Osteoblast (primary cell): ENCODE measurements around the gene PTPRN2. TPM values are rescaled to one million over a fixed set of nuclear protein-coding genes. Genes with fewer than 3 reads are reported as not detected.
"Not testable (repeated sequence)": the region's sequence is repeated elsewhere in the genome, so short reads cannot be mapped to it uniquely, and the experiment has no call there.

Experiments used
- DNase-seq: peaks from one replicate; pipeline ENCODE4 v3.0.0; 2011; ENCODE audit warnings: low spot score, mixed read lengths; ENCODE audit not compliant: insufficient read length; ENCODE audit errors: missing footprints
- H2AFZ ChIP-seq: 2 replicates; pipeline ENCODE4 v1.6.0; 2011; ENCODE audit warnings: mild to moderate bottlenecking, low read length
- H3K27ac ChIP-seq: 2 replicates; pipeline ENCODE4 v1.5.1; 2011; ENCODE audit warnings: mild to moderate bottlenecking, low read depth, low read length, moderate library complexity
- H3K27me3 ChIP-seq: 2 replicates; pipeline ENCODE4 v1.6.0; 2012; ENCODE audit warnings: mild to moderate bottlenecking, control low read depth, inconsistent platforms, low read length, moderate library complexity; ENCODE audit not compliant: insufficient read depth
- H3K36me3 ChIP-seq: 2 replicates; pipeline ENCODE4 v1.5.1; 2011; ENCODE audit warnings: mild to moderate bottlenecking, low read length, control low read depth, moderate library complexity; ENCODE audit not compliant: insufficient read depth
- H3K4me1 ChIP-seq: 2 replicates; pipeline ENCODE4 v1.5.1; 2011; ENCODE audit warnings: mild to moderate bottlenecking, low read length, control low read depth, moderate library complexity; ENCODE audit not compliant: insufficient read depth
- H3K4me2 ChIP-seq: 2 replicates; pipeline ENCODE4 v1.6.0; 2011; ENCODE audit warnings: mild to moderate bottlenecking, low read length; ENCODE audit not compliant: insufficient read depth
- H3K4me3 ChIP-seq: fragments of 200-600 bp; sonication (generic); 3 replicates; pipeline ENCODE4 v1.5.1; 2012; ENCODE audit warnings: mild to moderate bottlenecking, low read length, inconsistent platforms; ENCODE audit not compliant: insufficient read depth
- H3K79me2 ChIP-seq: 2 replicates; pipeline ENCODE4 v1.6.0; 2012; ENCODE audit warnings: mild to moderate bottlenecking, low read length, control low read depth, inconsistent platforms; ENCODE audit not compliant: insufficient read depth
- H3K9me3 ChIP-seq: 2 replicates; pipeline ENCODE4 v1.5.1; 2011; ENCODE audit warnings: low read depth, low read length, control low read depth
- H4K20me1 ChIP-seq: 2 replicates; pipeline ENCODE4 v1.6.0; 2012; ENCODE audit warnings: mild to moderate bottlenecking, low read length, control low read depth; ENCODE audit not compliant: insufficient read depth
- total RNA-seq: library from RNA; depleted of rRNA; stranded (reverse); fragments of >200 nt; gene quantifications from 2 replicates; pipeline ENCODE4 v1.2.3, GENCODE V29; 2012
- TF ChIP-seq, protein P1 (sequence below): IDR thresholded peaks from 2 replicates; pipeline ENCODE4 v1.5.1; 2011; ENCODE audit warnings: mild to moderate bottlenecking, low read depth, low read length, moderate library complexity; ENCODE audit errors: extremely low read depth

The PTPRN2 gene
- total RNA-seq, 1 donor, result 0.36 TPM

DNA sequence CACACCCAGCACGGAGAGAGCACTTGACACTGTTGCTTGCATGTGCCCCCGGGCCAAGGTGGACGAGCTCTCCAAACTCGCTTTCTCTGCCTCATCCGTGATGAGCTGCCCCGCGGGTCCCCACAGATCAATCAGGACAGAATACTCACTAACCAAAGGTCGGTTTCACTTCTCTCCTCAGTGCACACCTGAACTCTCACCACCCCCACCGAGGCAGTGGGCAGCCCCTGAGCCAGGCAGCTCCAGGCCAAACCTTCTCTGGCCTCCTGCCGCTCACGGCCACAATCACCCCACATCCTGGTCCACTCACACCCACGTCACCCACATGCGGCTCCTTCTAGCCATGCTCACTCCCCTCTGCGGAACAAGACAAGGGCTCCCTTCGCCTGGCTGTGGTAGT, 806.9 kb downstream of the PTPRN2 start:
- TF ChIP-seq, protein P1, sequence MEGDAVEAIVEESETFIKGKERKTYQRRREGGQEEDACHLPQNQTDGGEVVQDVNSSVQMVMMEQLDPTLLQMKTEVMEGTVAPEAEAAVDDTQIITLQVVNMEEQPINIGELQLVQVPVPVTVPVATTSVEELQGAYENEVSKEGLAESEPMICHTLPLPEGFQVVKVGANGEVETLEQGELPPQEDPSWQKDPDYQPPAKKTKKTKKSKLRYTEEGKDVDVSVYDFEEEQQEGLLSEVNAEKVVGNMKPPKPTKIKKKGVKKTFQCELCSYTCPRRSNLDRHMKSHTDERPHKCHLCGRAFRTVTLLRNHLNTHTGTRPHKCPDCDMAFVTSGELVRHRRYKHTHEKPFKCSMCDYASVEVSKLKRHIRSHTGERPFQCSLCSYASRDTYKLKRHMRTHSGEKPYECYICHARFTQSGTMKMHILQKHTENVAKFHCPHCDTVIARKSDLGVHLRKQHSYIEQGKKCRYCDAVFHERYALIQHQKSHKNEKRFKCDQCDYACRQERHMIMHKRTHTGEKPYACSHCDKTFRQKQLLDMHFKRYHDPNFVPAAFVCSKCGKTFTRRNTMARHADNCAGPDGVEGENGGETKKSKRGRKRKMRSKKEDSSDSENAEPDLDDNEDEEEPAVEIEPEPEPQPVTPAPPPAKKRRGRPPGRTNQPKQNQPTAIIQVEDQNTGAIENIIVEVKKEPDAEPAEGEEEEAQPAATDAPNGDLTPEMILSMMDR, result no peak
- no peaks in the 10 kb centered on the region for H3K4me1 ChIP-seq

DNA sequence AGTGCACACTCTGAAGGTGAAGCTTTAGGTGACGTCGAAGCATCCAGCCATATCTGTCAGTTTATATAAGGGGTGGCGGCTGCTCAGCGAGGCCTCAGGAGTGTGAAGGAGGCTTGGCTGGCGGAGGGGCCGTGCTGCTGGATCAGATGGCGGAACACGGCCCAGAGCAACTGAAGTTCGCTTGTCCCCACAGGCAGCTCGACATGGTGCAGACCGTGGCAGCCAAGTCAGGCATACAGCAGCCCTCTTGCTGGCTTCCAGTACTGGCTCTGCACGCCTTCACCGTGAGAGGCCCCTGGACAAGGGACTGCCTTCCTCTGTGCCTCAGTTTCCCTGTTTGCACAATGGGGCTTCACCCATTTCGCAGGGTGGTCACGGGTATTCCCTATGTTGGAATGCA, 807.3 kb downstream of the PTPRN2 start:
- no peaks in the 10 kb centered on the region for H3K79me2 ChIP-seq
- no peaks in the 10 kb centered on the region for H3K9me3 ChIP-seq
- H3K27me3 ChIP-seq, result no peaks in the 10 kb centered on the region
- H3K4me1 ChIP-seq, result no peaks in the 10 kb centered on the region
- H4K20me1 ChIP-seq, result no peaks in the 10 kb centered on the region
- no peak overlapping the region for H2AFZ ChIP-seq
- H3K4me3 ChIP-seq, result no peak overlapping the region
- TF ChIP-seq, protein P1, result no peak
- no peak overlapping the region for H3K4me2 ChIP-seq
- DNase-seq, result no peak
- H3K27ac ChIP-seq, result no peak overlapping the region
- no peaks in the 10 kb centered on the region for H3K36me3 ChIP-seq

More for the DNA sequence above, 806.9 kb downstream of the PTPRN2 start:
- H4K20me1 ChIP-seq, result no peaks in the 10 kb centered on the region
- no peaks in the 10 kb centered on the region for H3K79me2 ChIP-seq
- H3K27ac ChIP-seq, result no peak overlapping the region
- no peak overlapping the region for H3K4me3 ChIP-seq
- H3K4me2 ChIP-seq, result no peak overlapping the region
- H3K9me3 ChIP-seq, result no peaks in the 10 kb centered on the region
- H2AFZ ChIP-seq, result no peak overlapping the region
- no peaks in the 10 kb centered on the region for H3K27me3 ChIP-seq
- no peaks in the 10 kb centered on the region for H3K36me3 ChIP-seq
- DNase-seq, result no peak

DNA sequence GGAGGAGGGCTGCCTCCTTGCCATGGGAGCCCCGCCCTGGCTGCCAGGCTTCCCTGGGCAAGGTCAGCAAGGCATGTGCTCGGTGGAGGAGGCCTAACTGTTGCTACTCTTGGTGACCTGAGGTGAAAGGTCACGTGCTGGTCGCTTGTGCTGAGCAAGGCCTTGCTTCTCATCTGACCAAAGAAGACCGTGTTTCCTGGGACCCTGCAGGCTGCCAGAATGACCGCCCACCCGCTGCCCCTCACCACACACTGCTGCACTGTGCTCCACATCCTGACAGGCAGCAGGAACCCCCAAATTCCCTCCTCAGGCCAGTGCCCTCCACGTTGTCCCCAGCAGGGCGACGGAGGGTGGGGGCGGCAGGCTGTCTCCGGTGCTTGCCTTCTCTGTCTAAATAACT, 808.4 kb downstream of the PTPRN2 start:
- no peak overlapping the region for H3K4me2 ChIP-seq
- no peak for DNase-seq
- no peaks in the 10 kb centered on the region for H3K4me1 ChIP-seq
- no peak overlapping the region for H3K27ac ChIP-seq
- H3K9me3 ChIP-seq, result no peaks in the 10 kb centered on the region
- H3K27me3 ChIP-seq, result no peaks in the 10 kb centered on the region
- no peak overlapping the region for H2AFZ ChIP-seq
- no peaks in the 10 kb centered on the region for H4K20me1 ChIP-seq
- H3K36me3 ChIP-seq, result no peaks in the 10 kb centered on the region
- H3K4me3 ChIP-seq, result no peak overlapping the region
- H3K79me2 ChIP-seq, result no peaks in the 10 kb centered on the region
- TF ChIP-seq, protein P1, result no peak

DNA sequence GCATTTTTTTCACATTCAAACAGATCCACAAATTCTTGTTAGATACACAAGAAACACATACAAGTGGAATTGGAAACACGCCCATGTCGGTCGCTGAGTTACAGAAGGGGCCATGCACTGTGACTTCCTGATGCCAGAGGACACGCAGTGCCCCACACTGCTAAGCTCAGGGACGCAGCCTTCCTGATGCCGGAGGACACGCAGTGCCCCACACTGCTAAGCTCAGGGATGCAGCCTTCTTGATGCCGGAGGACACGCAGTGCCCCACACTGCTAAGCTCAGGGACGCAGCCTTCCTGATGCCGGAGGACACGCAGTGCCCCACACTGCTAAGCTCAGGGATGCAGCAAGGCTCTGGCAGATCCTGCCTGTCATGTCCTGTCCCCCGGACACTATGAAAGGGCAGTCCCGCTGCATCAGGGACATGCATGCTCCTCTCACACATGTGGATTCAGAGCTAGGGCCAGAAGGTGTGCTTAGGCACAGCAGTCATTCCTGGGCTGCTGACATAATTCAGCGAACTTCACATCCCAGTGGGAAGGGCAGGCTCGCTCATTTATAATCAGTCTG, 810.3 kb downstream of the PTPRN2 start:
- not testable (repeated sequence) for H3K4me3 ChIP-seq, H3K27ac ChIP-seq, H3K79me2 ChIP-seq, H2AFZ ChIP-seq, H3K27me3 ChIP-seq, H3K4me2 ChIP-seq, H3K9me3 ChIP-seq, H3K36me3 ChIP-seq, DNase-seq, H3K4me1 ChIP-seq, H4K20me1 ChIP-seq
